Keratinocyte (primary cell): Measurements from ENCODE around the gene KIF21B. TPM values are rescaled to one million over a fixed set of nuclear protein-coding genes. Genes with fewer than 3 reads are reported as not detected.

ENCODE experiments used
- DNase-seq: peaks from one replicate; pipeline ENCODE4 v3.0.0-alpha.2; 2011; ENCODE audit warnings: low read depth, missing footprints, low spot score
- FAIRE-seq: peaks from 2 replicates; lab custom pipeline; 2011; peaks lifted over from hg19 to GRCh38; lab: Jason Lieb, UNC
- H2AFZ ChIP-seq: 2 replicates; pipeline ENCODE4 v1.6.0; 2012; ENCODE audit warnings: low read length, control low read depth, inconsistent platforms; ENCODE audit not compliant: control insufficient read depth
- H3K27ac ChIP-seq: 2 replicates; pipeline ENCODE4 v1.5.1; 2011; ENCODE audit warnings: low read length; ENCODE audit not compliant: control insufficient read depth, insufficient read depth
- H3K27me3 ChIP-seq: 3 replicates; pipeline ENCODE4 v1.6.0; 2011; ENCODE audit warnings: low read length; ENCODE audit not compliant: control insufficient read depth, insufficient read depth; ENCODE audit errors: extremely low read depth
- H3K36me3 ChIP-seq, 2 experiments: 2 replicates in 1 of 2; 3 replicates in 1 of 2; pipeline ENCODE4 v1.5.1; 2011; ENCODE audit warnings: low read length in 2 of 2, mild to moderate bottlenecking in 1 of 2; ENCODE audit not compliant: control insufficient read depth in 2 of 2, insufficient read depth in 2 of 2; ENCODE audit errors: extremely low read depth in 1 of 2
- H3K4me1 ChIP-seq: 3 replicates; pipeline ENCODE4 v1.5.1; 2011; ENCODE audit warnings: low read length; ENCODE audit not compliant: control insufficient read depth, insufficient read depth; ENCODE audit errors: extremely low read depth
- H3K4me2 ChIP-seq: 3 replicates; pipeline ENCODE4 v1.6.0; 2011; ENCODE audit warnings: low read depth, low read length; ENCODE audit not compliant: control insufficient read depth, insufficient read depth; ENCODE audit errors: extremely low read depth
- H3K4me3 ChIP-seq, 3 experiments: fragments of 200-600 bp in 1 of 3; sonication (generic) in 1 of 3; 2 replicates in 2 of 3; 3 replicates in 1 of 3; pipeline ENCODE4 v1.5.1; 2011 to 2016; ENCODE audit warnings: low read length in 3 of 3, mild to moderate bottlenecking in 3 of 3, control low read depth in 2 of 3, inconsistent platforms in 1 of 3, low read depth in 1 of 3, mixed read lengths in 1 of 3, mixed run types in 1 of 3, moderate library complexity in 1 of 3; ENCODE audit not compliant: control insufficient read depth in 2 of 3, insufficient read depth in 2 of 3; ENCODE audit errors: extremely low read depth in 1 of 3
- H3K79me2 ChIP-seq: 2 replicates; pipeline ENCODE4 v1.6.0; 2012; ENCODE audit warnings: low read length; ENCODE audit not compliant: control insufficient read depth, insufficient read depth
- H3K9ac ChIP-seq: 3 replicates; pipeline ENCODE4 v1.6.0; 2011; ENCODE audit warnings: low read length; ENCODE audit not compliant: control insufficient read depth, insufficient read depth; ENCODE audit errors: extremely low read depth
- H3K9me1 ChIP-seq: 3 replicates; pipeline ENCODE4 v1.6.0; 2011; ENCODE audit warnings: low read length; ENCODE audit not compliant: control insufficient read depth, insufficient read depth; ENCODE audit errors: extremely low read depth
- H3K9me3 ChIP-seq: 2 replicates; pipeline ENCODE4 v1.5.1; 2012; ENCODE audit warnings: low read depth, low read length; ENCODE audit not compliant: control insufficient read depth
- H4K20me1 ChIP-seq: 3 replicates; pipeline ENCODE4 v1.6.0; 2011; ENCODE audit warnings: low read length; ENCODE audit not compliant: control insufficient read depth, insufficient read depth; ENCODE audit errors: extremely low read depth
- EZH2 ChIP-seq: IDR thresholded peaks from one replicate; pipeline ENCODE4 v1.6.1; 2012; ENCODE audit warnings: inconsistent platforms, mild to moderate bottlenecking, low read length, moderate library complexity
- dilution Hi-C: fragments of 300-500 bp; cut with MboI; formaldehyde crosslinking; loops from one replicate; pipeline ENCODE4 v1.7.0; 2020; ENCODE audit warnings: low sequenced_read_pairs; ENCODE audit not compliant: extremely low pct_ligation_motif_present
- polyA plus RNA-seq, 5 experiments: library from polyadenylated mRNA; depleted of rRNA in 3 of 5; stranded (reverse) in 3 of 5; stranded (forward) in 1 of 5; unstranded in 1 of 5; fragments of >200 nt; gene quantifications; 1 replicate in 1 of 5; 2 replicates in 3 of 5; 3 replicates in 1 of 5; pipeline versions ENCODE4 v1.2.1 to v1.2.3, GENCODE V29; 2011 to 2012; ENCODE audit warnings: missing spikeins in 2 of 5, low read depth in 1 of 5, low replicate concordance in 1 of 5
- TF ChIP-seq, protein P1 (sequence below), 3 experiments: IDR thresholded peaks in 1 of 3; conservative IDR thresholded peaks in 1 of 3; optimal IDR thresholded peaks in 1 of 3; 2 replicates in 2 of 3; 3 replicates in 1 of 3; pipeline versions ENCODE3 to v1.5.1; 2011; ENCODE audit warnings: low read length in 3 of 3, mild to moderate bottlenecking in 3 of 3, moderate library complexity in 2 of 3, control low read depth in 1 of 3, inconsistent platforms in 1 of 3; ENCODE audit not compliant: insufficient read depth in 2 of 3; ENCODE audit errors: extremely low read depth in 1 of 3

KIF21B gene
- polyA plus RNA-seq, 1 donor (not counting 4 experiments of a cell fraction or from before 2014, with no cell fraction given): 0.17 TPM

DNA sequence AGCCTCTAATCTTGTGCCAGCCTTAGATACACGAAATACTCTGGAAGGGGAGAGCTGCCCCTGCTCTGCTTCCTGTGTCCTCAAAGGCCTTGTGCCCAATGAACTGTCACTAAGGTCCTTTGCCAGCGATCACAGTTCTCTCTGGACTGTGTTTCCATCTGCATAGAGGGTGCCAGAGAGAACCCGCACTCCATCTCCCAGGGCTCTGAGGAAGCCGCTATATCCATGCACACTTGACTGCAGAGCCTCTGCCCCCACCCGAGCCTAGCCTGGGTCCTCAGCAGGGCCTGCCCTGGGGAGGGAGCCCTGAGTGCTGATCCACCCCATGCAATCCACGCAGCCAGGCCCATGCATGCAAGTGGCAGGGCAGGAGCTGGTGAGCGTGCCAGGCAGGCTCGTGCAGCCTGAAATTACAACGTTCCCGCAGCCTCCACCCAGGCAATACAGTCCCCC, 30.6 kb upstream of the KIF21B start:
- no peak overlapping the region for H3K4me3 ChIP-seq
- no peaks in the 10 kb centered on the region for H3K36me3 ChIP-seq
- no peak overlapping the region for H3K4me2 ChIP-seq
- TF ChIP-seq, protein P1, sequence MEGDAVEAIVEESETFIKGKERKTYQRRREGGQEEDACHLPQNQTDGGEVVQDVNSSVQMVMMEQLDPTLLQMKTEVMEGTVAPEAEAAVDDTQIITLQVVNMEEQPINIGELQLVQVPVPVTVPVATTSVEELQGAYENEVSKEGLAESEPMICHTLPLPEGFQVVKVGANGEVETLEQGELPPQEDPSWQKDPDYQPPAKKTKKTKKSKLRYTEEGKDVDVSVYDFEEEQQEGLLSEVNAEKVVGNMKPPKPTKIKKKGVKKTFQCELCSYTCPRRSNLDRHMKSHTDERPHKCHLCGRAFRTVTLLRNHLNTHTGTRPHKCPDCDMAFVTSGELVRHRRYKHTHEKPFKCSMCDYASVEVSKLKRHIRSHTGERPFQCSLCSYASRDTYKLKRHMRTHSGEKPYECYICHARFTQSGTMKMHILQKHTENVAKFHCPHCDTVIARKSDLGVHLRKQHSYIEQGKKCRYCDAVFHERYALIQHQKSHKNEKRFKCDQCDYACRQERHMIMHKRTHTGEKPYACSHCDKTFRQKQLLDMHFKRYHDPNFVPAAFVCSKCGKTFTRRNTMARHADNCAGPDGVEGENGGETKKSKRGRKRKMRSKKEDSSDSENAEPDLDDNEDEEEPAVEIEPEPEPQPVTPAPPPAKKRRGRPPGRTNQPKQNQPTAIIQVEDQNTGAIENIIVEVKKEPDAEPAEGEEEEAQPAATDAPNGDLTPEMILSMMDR (optimal IDR thresholded peaks at IDR 0.05 in 1 of 3, IDR thresholded peaks at IDR 0.05 in 1 of 3, conservative IDR thresholded peaks at IDR 0.05 in 1 of 3; ENCODE audit: extremely low read depth in 1 of 3, insufficient read depth in 2 of 3, low read length in 3 of 3): no peak
- TF ChIP-seq EZH2: peak; percentile 41
- no peaks in the 10 kb centered on the region for H3K4me1 ChIP-seq
- no peaks in the 10 kb centered on the region for H4K20me1 ChIP-seq
- FAIRE-seq (no peak), DNase-seq (no peak)
- no peaks in the 10 kb centered on the region for H3K9me1 ChIP-seq
- no peak overlapping the region for H3K27ac ChIP-seq
- no peak overlapping the region for H2AFZ ChIP-seq
- peaks cover 42% of the 10 kb centered on the region for H3K27me3 ChIP-seq
- H3K9me3 ChIP-seq: no peaks in the 10 kb centered on the region
- H3K79me2 ChIP-seq: no peaks in the 10 kb centered on the region
- dilution Hi-C loops: no loop called here
- H3K9ac ChIP-seq: no peak overlapping the region

GRCh38 chr1:201053155-201053860, 29.8 kb upstream of the KIF21B start:
- H3K79me2 ChIP-seq: no peaks in the 10 kb centered on the region
- H3K4me1 ChIP-seq: no peaks in the 10 kb centered on the region
- H3K4me3 ChIP-seq: no peak overlapping the region
- H3K4me2 ChIP-seq: no peak overlapping the region
- H4K20me1 ChIP-seq: no peaks in the 10 kb centered on the region
- H3K9me3 ChIP-seq: no peaks in the 10 kb centered on the region
- no peak overlapping the region for H3K27ac ChIP-seq
- peaks cover 49% of the 10 kb centered on the region for H3K27me3 ChIP-seq
- dilution Hi-C loops: no loop called here
- H2AFZ ChIP-seq: no peak overlapping the region
- H3K9ac ChIP-seq: no peak overlapping the region
- no peak for TF ChIP-seq EZH2
- TF ChIP-seq, protein P1 (optimal IDR thresholded peaks at IDR 0.05 in 1 of 3, IDR thresholded peaks at IDR 0.05 in 1 of 3, conservative IDR thresholded peaks at IDR 0.05 in 1 of 3; ENCODE audit: extremely low read depth in 1 of 3, insufficient read depth in 2 of 3, low read length in 3 of 3): peak in 1 of 3 experiments; percentile 17
- H3K9me1 ChIP-seq: no peaks in the 10 kb centered on the region
- no peak for FAIRE-seq
- no peak for DNase-seq
- no peaks in the 10 kb centered on the region for H3K36me3 ChIP-seq
